Peyer's patch (tissue), 4 donors: ENCODE data around the gene WDR49. TPM values are rescaled to one million over a fixed set of nuclear protein-coding genes. Genes with fewer than 3 reads are reported as not detected.

Experiments used
- DNase-seq, 3 donors: peaks; one replicate each; pipeline ENCODE4 v3.0.0-alpha.2; 2017 to 2019
- H3K27ac ChIP-seq, 4 donors: fragments of 200-600 bp; sonication (generic); one replicate each; pipeline ENCODE4 v1.5.1; 2016 to 2019
- H3K27me3 ChIP-seq, 2 donors: fragments of 200-600 bp; sonication (generic); one replicate each; pipeline ENCODE4 v1.5.1; 2019
- H3K36me3 ChIP-seq, 3 donors: fragments of 200-600 bp; sonication (generic); one replicate each; pipeline ENCODE4 v1.5.1; 2016 to 2019
- H3K4me1 ChIP-seq, 4 donors: fragments of 200-600 bp; sonication (generic); one replicate each; pipeline ENCODE4 v1.5.1; 2016 to 2019
- H3K4me3 ChIP-seq, 4 donors: fragments of 200-600 bp; sonication (generic); 1 replicate in 3 of 4; 2 replicates in 1 of 4; pipeline ENCODE4 v1.5.1; 2016 to 2019; ENCODE audit warnings: mild to moderate bottlenecking in 1 of 4
- H3K9me3 ChIP-seq, 4 donors: fragments of 200-600 bp; sonication (generic); one replicate each; pipeline ENCODE4 v1.5.1; 2016 to 2019; ENCODE audit warnings: mild to moderate bottlenecking in 1 of 4
- CTCF ChIP-seq, 6 experiments: fragments of 450-650 bp in 4 of 6; fragments of 200-600 bp in 2 of 6; sonication (generic) in 1 of 6; IDR thresholded peaks; one replicate each; pipeline ENCODE4 v1.5.1; 2017 to 2019; ENCODE audit warnings: antibody characterized with exemption in 6 of 6, mild to moderate bottlenecking in 3 of 6, moderate library complexity in 1 of 6
- POLR2A ChIP-seq, 2 donors: fragments of 450-650 bp; IDR thresholded peaks; one replicate each; pipeline ENCODE4 v1.5.1; 2017; ENCODE audit warnings: antibody characterized with exemption in 2 of 2, mild to moderate bottlenecking in 2 of 2, moderate library complexity in 2 of 2
- total RNA-seq, 4 donors: library from RNA; depleted of rRNA; stranded (reverse); fragments of >200 nt; gene quantifications; one replicate each; pipeline ENCODE4 v1.1.0, GENCODE V29; 2016

Gene WDR49
- total RNA-seq, 4 donors from 2014 or later: 1.5 to 11.4 (median 3.0) TPM; not detected in 1

- H3K4me3 ChIP-seq: no peak overlapping the region
- H3K36me3 ChIP-seq: no peaks in the 10 kb centered on the region
- DNase-seq: no peak
- H3K27ac ChIP-seq: no peak overlapping the region
- no peaks in the 10 kb centered on the region for H3K4me1 ChIP-seq
- no peak for TF ChIP-seq POLR2A (IDR thresholded peaks at IDR 0.05)
- TF ChIP-seq CTCF (IDR thresholded peaks at IDR 0.05): no peak
- H3K9me3 ChIP-seq: no peaks in the 10 kb centered on the region
- H3K27me3 ChIP-seq: no peaks in the 10 kb centered on the region
These were observed 185.7 kb downstream of the WDR49 start for GRCh38 chr3:167467848-167468611.

- Histone ChIP-seq H3K4me1 (no peaks in the 10 kb centered on the region), H3K36me3 (no peaks in the 10 kb centered on the region), H3K27ac (no peak overlapping the region), H3K27me3 (no peaks in the 10 kb centered on the region), H3K9me3 (no peaks in the 10 kb centered on the region), H3K4me3 (no peak overlapping the region)
- TF ChIP-seq POLR2A (IDR thresholded peaks at IDR 0.05) (no peak), CTCF (IDR thresholded peaks at IDR 0.05) (no peak)
- no peak for DNase-seq
These were observed 186.8 kb downstream of the WDR49 start for GRCh38 chr3:167466966-167467365.

GRCh38 chr3:167456157-167456799 is 197.5 kb downstream of the WDR49 start:
- TF ChIP-seq POLR2A (IDR thresholded peaks at IDR 0.05) (no peak), CTCF (IDR thresholded peaks at IDR 0.05) (no peak)

GRCh38 chr3:167453815-167454214 is 199.9 kb downstream of the WDR49 start:
- Histone ChIP-seq H3K4me1 (no peaks in the 10 kb centered on the region), H3K27ac (no peak overlapping the region), H3K4me3 (no peak overlapping the region), H3K27me3 (no peaks in the 10 kb centered on the region), H3K36me3 (no peaks in the 10 kb centered on the region), H3K9me3 (no peaks in the 10 kb centered on the region)
- no peak for TF ChIP-seq POLR2A (IDR thresholded peaks at IDR 0.05)
- no peak for TF ChIP-seq CTCF (IDR thresholded peaks at IDR 0.05)
- DNase-seq: no peak

More at GRCh38 chr3:167456157-167456799, 197.5 kb downstream of the WDR49 start:
- no peaks in the 10 kb centered on the region for H3K36me3 ChIP-seq
- no peaks in the 10 kb centered on the region for H3K27me3 ChIP-seq
- H3K9me3 ChIP-seq: no peaks in the 10 kb centered on the region
- no peak overlapping the region for H3K4me3 ChIP-seq
- no peak overlapping the region for H3K27ac ChIP-seq
- DNase-seq: no peak
- H3K4me1 ChIP-seq: no peaks in the 10 kb centered on the region

GRCh38 chr3:167451282-167451681 is 202.5 kb downstream of the WDR49 start:
- no peak for DNase-seq
- no peak overlapping the region for H3K27ac ChIP-seq
- TF ChIP-seq CTCF (IDR thresholded peaks at IDR 0.05): no peak
- no peak for TF ChIP-seq POLR2A (IDR thresholded peaks at IDR 0.05)
- no peaks in the 10 kb centered on the region for H3K36me3 ChIP-seq
- no peaks in the 10 kb centered on the region for H3K27me3 ChIP-seq
- H3K4me3 ChIP-seq: no peak overlapping the region
- no peaks in the 10 kb centered on the region for H3K9me3 ChIP-seq
- no peaks in the 10 kb centered on the region for H3K4me1 ChIP-seq
